Ovary (tissue), 9 donors: Measurements from ENCODE around the gene TMED7. TPM values are rescaled to one million over a fixed set of nuclear protein-coding genes. Genes with fewer than 3 reads are reported as not detected.

Source experiments
- DNase-seq, 5 donors: peaks; one replicate each; pipeline ENCODE4 v3.0.0-alpha.2; 2019 to 2020
- H3K27ac ChIP-seq, 2 donors: fragments of 200-600 bp; one replicate each; pipeline versions ENCODE4 v1.5.1 to v1.8.0; 2019 to 2022
- H3K27me3 ChIP-seq: fragments of 200-600 bp; one replicate; pipeline ENCODE4 v1.8.0; 2022
- H3K36me3 ChIP-seq: fragments of 200-600 bp; sonication (generic); one replicate; pipeline ENCODE4 v1.5.1; 2019
- H3K4me1 ChIP-seq: one replicate; pipeline ENCODE4 v1.8.1; 2013; ENCODE audit warnings: mild to moderate bottlenecking, moderate library complexity; ENCODE audit not compliant: insufficient read depth
- H3K4me3 ChIP-seq: fragments of 200-600 bp; sonication (generic); one replicate; pipeline ENCODE4 v1.5.1; 2017
- H3K9me3 ChIP-seq, 2 donors: fragments of 200-600 bp in 1 of 2; sonication (generic) in 1 of 2; one replicate each; pipeline versions ENCODE4 v1.5.1 to v1.8.1; 2013 to 2019; ENCODE audit warnings: mild to moderate bottlenecking in 1 of 2, moderate library complexity in 1 of 2
- CTCF ChIP-seq, 3 donors: fragments of 450-650 bp in 2 of 3; fragments of 200-600 bp in 1 of 3; IDR thresholded peaks; one replicate each; pipeline versions ENCODE4 v1.5.1 to v1.8.0; 2016 to 2022; ENCODE audit warnings: antibody characterized with exemption in 3 of 3, mild to moderate bottlenecking in 1 of 3
- EP300 ChIP-seq: sonication (generic); formaldehyde crosslinking; IDR thresholded peaks from one replicate; pipeline ENCODE4 v1.6.1; 2017; ENCODE audit warnings: antibody characterized with exemption
- POLR2A ChIP-seq: fragments of 450-650 bp; IDR thresholded peaks from one replicate; pipeline ENCODE4 v1.6.1; 2017; ENCODE audit warnings: antibody characterized with exemption, mild to moderate bottlenecking, moderate library complexity
- WGBS, 3 donors: extraction: QIAGEN DNeasy Blood & Tissue Kit in 1 of 3; methylation state at CpG; one replicate each; pipeline versions ENCODE4 v1.1.5 to v1.1.7; 2013 to 2017; 5-methylcytosine and 5-hydroxymethylcytosine counted together
- intact Hi-C, 4 donors: fragments of 100-400 bp; cut with DNase I; formaldehyde crosslinking; loops; one replicate each; pipeline versions ENCODE4 v1.11.0 to v1.15.1; 2022 to 2023
- polyA plus RNA-seq, 2 donors: library from polyadenylated mRNA; stranded (reverse); fragments of 200-250 nt in 1 of 2; fragments of 350-450 nt in 1 of 2; fragmentation: Illumina TruSeq in 1 of 2; extraction: RNeasy Lipid Tissue Mini Kit (QIAGEN cat#74804) in 1 of 2; gene quantifications; one replicate each; pipeline ENCODE4 v1.2.3, GENCODE V29; 2013 to 2014
- total RNA-seq, 7 donors: library from RNA; depleted of rRNA in 2 of 7; stranded (reverse); fragments of >200 nt in 2 of 7; fragmentation: NEBNext Ultra II Directional in 3 of 7; extraction: Animal tissue kit (Norgen Biotek cat#: 25700) in 3 of 7; gene quantifications; one replicate each; pipeline versions ENCODE4 v1.1.0 to v1.2.4, GENCODE V29; 2016 to 2023
- donor health status: DM: no; HTN: no; CAD: no; lungs with moderate emphysema.
- donor health status: DM: no; HTN: no; CAD: no.
- donor health status: Bipolar disorder and iron deficiency.
- donor health status: DM: yes; HTN: yes; CAD: no.
- donor health status: DM: no; HTN: no; CAD: no.
- donor health status: DM: yes; HTN: yes; CAD: no.

TMED7 gene
- total and polyA plus RNA-seq, 9 donors = 28.0 to 84.2 (median 68.2) TPM

GRCh38 chr5:115575167-115576070, 50.4 kb downstream of the TMED7 start:
- Histone ChIP-seq H3K36me3 (no peaks in the 10 kb centered on the region), H3K4me3 (no peak overlapping the region), H3K4me1 (no peaks in the 10 kb centered on the region), H3K9me3 (no peaks in the 10 kb centered on the region), H3K27ac (no peak overlapping the region), H3K27me3 (no peaks in the 10 kb centered on the region)
- WGBS, 3 donors = 83 to 87% (median 84%) methylated on average over 5 of the region's 5 CpGs
- TF ChIP-seq EP300 (no peak), POLR2A (no peak), CTCF (IDR thresholded peaks at IDR 0.05) (no peak)
- intact Hi-C loops = no loop called here
- no peak for DNase-seq

GRCh38 chr5:115573133-115573532, 52.7 kb downstream of the TMED7 start:
- Histone ChIP-seq H3K27ac (no peak overlapping the region), H3K36me3 (no peaks in the 10 kb centered on the region), H3K9me3 (no peaks in the 10 kb centered on the region), H3K4me3 (no peak overlapping the region), H3K4me1 (no peaks in the 10 kb centered on the region), H3K27me3 (no peaks in the 10 kb centered on the region)
- no peak for DNase-seq
- TF ChIP-seq POLR2A (no peak), EP300 (no peak)
- 59 to 68% (median 66%) methylated on average over 2 of the region's 2 CpGs for WGBS, 3 donors
- intact Hi-C loops = no loop called here

- no peaks in the 10 kb centered on the region for H3K4me1 ChIP-seq
- no peak overlapping the region for H3K27ac ChIP-seq
- 86% methylated on average over 5 of the region's 5 CpGs for WGBS, 3 donors
- H3K27me3 ChIP-seq = no peaks in the 10 kb centered on the region
- H3K9me3 ChIP-seq = no peaks in the 10 kb centered on the region
- no peak for TF ChIP-seq EP300
- TF ChIP-seq POLR2A = no peak
- TF ChIP-seq CTCF (IDR thresholded peaks at IDR 0.05) = no peak
- intact Hi-C loops = no loop called here
- H3K4me3 ChIP-seq = no peak overlapping the region
- no peak for DNase-seq
- no peaks in the 10 kb centered on the region for H3K36me3 ChIP-seq
Observed at GRCh38 chr5:115571441-115571878, 54.4 kb downstream of the TMED7 start.

- intact Hi-C loops = no loop called here
- 32 to 53% (median 38%) methylated on average over 1 of the region's 1 CpG for WGBS, 3 donors
- no peak for DNase-seq
- no peaks in the 10 kb centered on the region for H3K4me1 ChIP-seq
- H3K36me3 ChIP-seq = no peaks in the 10 kb centered on the region
- H3K27me3 ChIP-seq = no peaks in the 10 kb centered on the region
- H3K4me3 ChIP-seq = no peak overlapping the region
- TF ChIP-seq CTCF (IDR thresholded peaks at IDR 0.05) (no peak), EP300 (no peak), POLR2A (no peak)
- no peaks in the 10 kb centered on the region for H3K9me3 ChIP-seq
- no peak overlapping the region for H3K27ac ChIP-seq
Observed at GRCh38 chr5:115568668-115569067, 57.2 kb downstream of the TMED7 start.

- no peak for DNase-seq
- H3K4me1 ChIP-seq = no peaks in the 10 kb centered on the region
- WGBS, 3 donors = 43 to 61% (median 54%) methylated on average over 2 of the region's 2 CpGs
- H3K4me3 ChIP-seq = no peak overlapping the region
- TF ChIP-seq POLR2A = no peak
- H3K27me3 ChIP-seq = no peaks in the 10 kb centered on the region
- intact Hi-C loops = no loop called here
- no peaks in the 10 kb centered on the region for H3K9me3 ChIP-seq
- H3K27ac ChIP-seq = no peak overlapping the region
- no peaks in the 10 kb centered on the region for H3K36me3 ChIP-seq
Observed at GRCh38 chr5:115565233-115565632, 60.6 kb downstream of the TMED7 start.

Other genes starting within 250 kb of the TMED7 start
- gene FEM1C, start 81.3 kb downstream of the TMED7 start, total RNA-seq = 10 to 100 TPM; 11.0 to 16.6 (median 14.9) TPM
- 10 to 100 TPM in 1 of 2 donors, 1 to 10 TPM in 1; 6.5 to 11.7 TPM for gene FEM1C, start 81.3 kb downstream of the TMED7 start, polyA plus RNA-seq
- gene TICAM2, start 23.6 kb downstream of the TMED7 start, total RNA-seq = 1 to 10 TPM; 1.0 to 6.4 (median 4.9) TPM
- 1 to 10 TPM; 2.2 to 3.1 TPM for gene TICAM2, start 23.6 kb downstream of the TMED7 start, polyA plus RNA-seq
- 10 to 100 TPM in 6 of 7 donors, 1 to 10 TPM in 1; 9.2 to 36.7 (median 16.6) TPM for gene CDO1, start 190.6 kb upstream of the TMED7 start, total RNA-seq
- 10 to 100 TPM; 12.7 to 27.3 TPM for gene CDO1, start 190.6 kb upstream of the TMED7 start, polyA plus RNA-seq
- 10 to 100 TPM; 29.4 to 49.4 (median 33.8) TPM for gene ATG12, start 215.5 kb upstream of the TMED7 start, total RNA-seq
- 10 to 100 TPM; 32.4 to 39.2 TPM for gene ATG12, start 215.5 kb upstream of the TMED7 start, polyA plus RNA-seq
- 10 to 100 TPM; 49.6 to 97.3 (median 83.7) TPM for gene AP3S1, start 215.9 kb upstream of the TMED7 start, total RNA-seq
- gene AP3S1, start 215.9 kb upstream of the TMED7 start, polyA plus RNA-seq = 100 to 1,000 TPM in 1 of 2 donors, 10 to 100 TPM in 1; 87.2 to 176 TPM